HG02938 (cell line): ENCODE data around the gene PITPNB.

Experiments used
- ATAC-seq: cut with Tn5 transposase; IDR thresholded peaks from one replicate; pipeline ENCODE4 v1.9.1; 2021; ENCODE audit warnings: mild to moderate bottlenecking, moderate library complexity; ENCODE audit not compliant: unreplicated experiment

Gene PITPNB

DNA sequence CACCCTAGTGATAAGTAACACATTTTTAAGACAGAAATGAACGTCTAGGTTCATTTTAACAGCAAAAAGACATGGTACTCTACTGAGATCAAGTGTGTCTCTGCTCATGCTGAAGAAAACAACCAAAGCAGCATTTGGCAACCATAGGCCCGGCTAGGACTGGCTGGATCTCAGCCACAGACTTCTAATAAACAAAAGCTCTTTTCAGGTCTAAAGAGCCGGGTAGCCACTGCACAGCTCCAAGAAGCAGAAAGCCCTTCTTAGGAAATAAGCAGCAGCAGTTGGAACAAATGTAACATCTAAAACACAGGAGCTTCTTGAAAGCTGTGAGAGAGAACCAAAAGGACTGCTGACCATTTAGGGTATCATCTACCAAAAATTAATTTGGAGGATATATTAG is 37.6 kb downstream of the PITPNB start:
- ATAC-seq: no peak

DNA sequence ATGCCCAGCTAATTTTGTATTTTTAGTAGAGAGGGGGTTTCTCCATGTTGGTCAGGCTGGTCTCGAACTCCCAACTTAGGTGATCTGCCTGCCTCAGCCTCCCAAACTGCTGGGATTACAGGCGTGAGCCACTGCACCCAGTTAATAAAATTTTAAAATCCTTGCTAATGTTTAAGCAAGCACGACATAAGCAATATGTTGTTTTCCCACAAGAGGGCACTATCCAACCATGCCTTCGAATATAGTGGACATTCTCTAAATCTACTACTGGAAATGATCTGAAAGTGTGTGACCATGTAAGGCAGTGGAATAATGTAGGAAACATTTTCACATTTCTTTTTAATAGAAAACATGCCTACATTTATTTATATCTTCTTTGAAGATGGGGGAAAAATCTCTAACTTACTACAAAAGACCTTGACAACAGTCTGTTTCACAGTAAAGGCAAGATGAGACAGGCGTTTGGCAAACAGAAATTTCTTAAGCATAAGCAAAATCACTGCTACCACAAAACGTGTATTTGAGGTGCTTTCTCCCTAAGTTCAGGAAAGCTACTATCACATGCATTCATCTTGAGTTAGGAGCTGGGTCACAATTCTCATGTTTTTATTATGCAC is 38.2 kb downstream of the PITPNB start:
- no peak for ATAC-seq

DNA sequence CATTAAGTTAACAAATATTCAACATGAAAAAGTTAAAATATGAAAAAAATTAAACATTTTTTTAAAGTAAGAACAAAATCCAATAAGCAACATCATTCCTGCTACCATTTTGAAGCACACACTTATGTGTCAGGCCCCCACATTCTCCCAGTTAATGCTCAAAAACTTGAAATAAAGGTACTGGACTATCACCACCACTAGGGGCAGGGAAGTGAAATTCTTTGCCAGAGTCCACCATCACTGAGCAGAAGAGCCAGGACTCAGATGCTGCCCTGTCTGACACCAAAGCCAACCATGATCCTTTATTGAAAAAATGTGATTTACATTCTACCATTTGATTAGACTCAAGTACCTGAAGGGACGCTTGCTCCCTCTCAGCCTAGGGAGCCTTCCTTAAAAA is 39.1 kb downstream of the PITPNB start:
- ATAC-seq: no peak

DNA sequence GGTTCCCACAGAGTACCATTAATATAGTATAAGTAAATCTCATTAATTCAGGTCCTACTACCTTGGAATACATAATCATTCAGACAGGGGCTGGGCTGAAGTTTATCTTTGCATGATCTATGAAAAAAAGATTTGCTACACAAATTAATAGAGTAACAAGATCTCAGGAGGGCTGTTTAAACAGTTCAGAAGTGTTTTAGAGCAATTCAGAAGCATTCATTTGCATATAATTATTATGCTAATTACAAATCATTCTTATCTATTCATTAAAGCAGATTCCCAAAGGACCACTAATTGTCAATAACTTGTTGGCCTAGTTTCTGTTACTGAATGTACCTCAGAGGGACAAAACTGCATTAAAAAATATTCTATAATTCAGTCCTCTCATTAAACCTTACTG is 40.5 kb downstream of the PITPNB start:
- ATAC-seq: no peak

DNA sequence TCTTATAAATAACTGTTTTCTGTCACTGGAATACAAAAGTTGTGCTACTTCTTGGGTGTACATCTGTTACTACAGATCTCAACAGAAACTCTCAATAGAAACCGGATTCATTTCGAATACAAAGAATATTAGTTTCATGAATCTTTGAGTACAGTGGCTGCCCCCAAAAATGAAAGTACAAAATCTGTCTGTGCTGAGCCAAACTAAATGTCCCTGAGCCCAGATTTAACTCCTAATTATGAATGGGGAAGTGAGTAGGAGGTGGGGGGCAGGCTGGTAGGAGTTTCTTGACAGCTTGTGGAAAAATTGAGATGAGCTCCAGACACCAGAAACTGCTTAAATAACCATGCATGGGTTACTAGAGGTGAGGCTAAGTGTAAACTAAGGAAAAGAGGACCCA is 41.6 kb downstream of the PITPNB start:
- ATAC-seq: no peak

DNA sequence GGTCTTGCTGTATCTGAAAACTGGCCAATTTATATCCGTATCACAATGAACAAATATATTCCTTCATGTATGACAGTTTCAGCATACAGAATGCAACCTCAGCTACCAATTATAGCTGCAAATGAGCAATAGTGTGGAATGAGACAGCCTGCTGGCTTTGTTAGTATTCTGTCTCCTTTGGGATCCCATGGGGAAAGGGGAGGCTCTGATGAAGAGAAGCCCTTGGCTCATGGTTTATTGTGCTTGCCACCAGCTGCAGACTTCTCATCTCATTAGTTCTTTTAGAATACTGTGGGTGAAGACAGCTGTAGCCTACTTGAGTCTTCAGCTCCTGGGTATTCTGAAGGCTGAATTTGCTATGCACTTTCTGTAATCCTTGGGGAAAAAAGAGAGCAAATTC is 42.4 kb downstream of the PITPNB start:
- ATAC-seq: no peak

DNA sequence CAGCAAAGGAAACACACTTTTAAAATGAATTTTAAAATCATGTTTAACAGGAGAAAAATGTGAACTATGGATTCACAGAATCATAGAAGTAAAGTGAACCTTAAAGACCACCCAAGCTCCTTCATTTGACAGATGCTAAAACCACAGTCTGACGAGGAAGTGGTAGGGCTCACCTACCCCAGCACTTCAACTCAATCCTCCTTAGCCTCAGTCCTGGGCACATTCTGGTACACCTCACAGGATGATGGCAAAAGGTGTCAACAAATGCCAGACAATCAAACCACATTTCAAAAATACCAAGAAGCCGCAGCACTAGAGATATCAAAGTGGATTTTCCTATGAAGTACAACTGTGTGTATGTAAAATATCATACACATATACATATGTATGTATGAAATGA is 43.1 kb downstream of the PITPNB start:
- no peak for ATAC-seq

DNA sequence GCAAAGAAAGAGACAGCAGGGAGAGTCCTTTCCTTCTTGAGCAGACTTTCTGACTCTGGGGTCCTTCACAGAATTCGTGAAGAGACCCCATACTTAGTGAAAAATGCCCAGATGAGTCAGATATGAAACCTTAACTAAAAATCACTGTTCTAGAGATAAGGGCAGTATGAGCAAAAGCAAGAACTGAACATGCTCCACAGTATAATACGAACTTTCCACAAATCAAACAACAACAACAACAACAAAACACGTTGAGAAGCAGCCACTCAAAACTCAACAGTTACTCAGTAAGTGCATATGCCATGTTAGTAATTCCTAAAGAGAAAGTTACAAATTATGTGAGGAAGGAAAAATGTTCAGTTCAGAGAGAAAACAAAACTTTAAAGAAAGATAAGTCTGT is 44.3 kb downstream of the PITPNB start:
- ATAC-seq: no peak

DNA sequence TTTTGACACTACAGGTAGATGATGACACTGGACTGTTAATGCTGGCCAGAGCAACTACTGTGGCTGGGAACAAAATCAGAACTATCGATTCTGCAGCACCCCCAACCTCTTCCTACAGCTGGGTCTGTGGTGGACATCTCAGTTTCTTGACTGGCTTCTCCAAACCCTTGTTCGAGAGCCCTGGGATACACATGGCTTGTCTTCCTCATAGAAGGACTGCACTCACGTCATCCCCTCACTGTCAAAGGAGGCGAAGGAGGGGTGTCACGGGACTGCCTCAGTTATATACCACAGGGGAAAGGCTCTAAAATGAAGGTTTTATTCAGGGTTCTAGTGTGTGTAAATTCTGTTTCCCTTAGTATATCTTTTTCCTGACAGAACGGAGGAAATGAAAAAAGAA is 44.9 kb downstream of the PITPNB start:
- no peak for ATAC-seq

DNA sequence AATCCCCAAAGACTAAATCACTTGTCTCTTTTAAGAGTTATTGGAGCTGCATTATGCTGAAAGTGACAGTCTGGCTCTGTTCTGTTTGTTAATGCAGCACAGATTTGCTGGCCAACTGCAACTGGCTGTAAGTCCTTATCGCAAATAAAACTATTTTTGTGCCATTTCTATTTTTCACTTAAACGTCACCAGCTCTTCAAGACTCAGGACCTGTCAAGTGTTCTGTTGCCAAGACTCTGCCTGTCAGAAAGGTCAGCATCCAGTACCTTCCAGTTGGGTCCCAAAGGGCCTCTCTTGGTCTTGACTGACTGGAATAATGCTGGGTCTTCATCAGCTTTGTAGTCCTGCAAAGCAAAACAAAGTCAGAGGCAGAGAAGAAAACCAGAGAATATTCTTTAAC is 45.6 kb downstream of the PITPNB start:
- ATAC-seq: no peak

DNA sequence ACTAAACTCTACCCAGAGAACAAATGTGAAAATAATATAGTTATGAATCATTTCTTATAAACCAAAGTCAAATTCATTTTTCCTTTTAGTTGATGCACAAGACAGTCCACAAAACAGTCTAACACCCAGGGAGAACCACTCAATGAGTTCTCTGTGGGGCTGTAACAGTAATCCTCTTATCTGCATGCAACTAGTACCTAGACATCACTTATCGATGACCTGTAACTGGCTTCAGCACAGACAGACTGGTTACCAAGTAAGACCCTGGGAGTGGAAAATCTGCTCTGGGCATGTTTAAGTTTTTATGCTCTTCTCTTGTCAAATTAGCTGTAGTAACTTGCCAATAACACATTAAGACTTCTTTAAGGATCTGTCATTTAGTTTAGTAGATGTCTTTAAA is 46.6 kb downstream of the PITPNB start:
- ATAC-seq: no peak

DNA sequence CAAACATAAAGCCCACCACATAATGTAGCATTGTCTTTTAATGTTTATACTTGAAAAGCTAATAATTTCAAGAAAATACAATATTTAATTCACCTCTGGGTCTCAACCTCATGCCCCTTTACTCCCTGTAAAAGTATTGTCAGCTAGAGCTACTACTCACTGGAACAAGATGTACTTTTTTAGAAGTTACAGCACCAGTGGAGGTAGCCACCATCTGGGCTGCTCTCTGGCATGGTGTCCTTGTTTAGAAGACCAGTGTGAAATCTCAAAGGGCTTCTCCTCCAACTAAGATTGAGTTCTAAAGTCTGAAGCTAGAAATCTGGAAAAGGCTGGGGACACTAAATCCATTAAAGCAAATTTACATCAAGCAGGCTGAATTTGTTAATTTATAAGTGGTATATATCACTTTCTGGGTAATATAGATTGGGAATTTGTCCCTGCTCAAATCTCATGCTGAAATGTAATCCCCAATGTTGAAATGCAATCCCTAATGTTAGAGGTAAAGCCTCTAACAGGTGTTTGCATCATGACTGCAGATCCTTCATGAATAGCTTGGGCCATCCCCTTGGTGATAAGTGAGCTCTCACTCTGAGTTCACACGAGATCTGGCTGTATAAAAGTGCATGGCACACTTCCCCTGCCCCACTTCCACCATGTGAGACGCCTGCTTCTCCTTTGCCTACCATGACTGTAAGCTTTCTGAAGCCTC is 47.6 kb downstream of the PITPNB start:
- ATAC-seq: no peak

DNA sequence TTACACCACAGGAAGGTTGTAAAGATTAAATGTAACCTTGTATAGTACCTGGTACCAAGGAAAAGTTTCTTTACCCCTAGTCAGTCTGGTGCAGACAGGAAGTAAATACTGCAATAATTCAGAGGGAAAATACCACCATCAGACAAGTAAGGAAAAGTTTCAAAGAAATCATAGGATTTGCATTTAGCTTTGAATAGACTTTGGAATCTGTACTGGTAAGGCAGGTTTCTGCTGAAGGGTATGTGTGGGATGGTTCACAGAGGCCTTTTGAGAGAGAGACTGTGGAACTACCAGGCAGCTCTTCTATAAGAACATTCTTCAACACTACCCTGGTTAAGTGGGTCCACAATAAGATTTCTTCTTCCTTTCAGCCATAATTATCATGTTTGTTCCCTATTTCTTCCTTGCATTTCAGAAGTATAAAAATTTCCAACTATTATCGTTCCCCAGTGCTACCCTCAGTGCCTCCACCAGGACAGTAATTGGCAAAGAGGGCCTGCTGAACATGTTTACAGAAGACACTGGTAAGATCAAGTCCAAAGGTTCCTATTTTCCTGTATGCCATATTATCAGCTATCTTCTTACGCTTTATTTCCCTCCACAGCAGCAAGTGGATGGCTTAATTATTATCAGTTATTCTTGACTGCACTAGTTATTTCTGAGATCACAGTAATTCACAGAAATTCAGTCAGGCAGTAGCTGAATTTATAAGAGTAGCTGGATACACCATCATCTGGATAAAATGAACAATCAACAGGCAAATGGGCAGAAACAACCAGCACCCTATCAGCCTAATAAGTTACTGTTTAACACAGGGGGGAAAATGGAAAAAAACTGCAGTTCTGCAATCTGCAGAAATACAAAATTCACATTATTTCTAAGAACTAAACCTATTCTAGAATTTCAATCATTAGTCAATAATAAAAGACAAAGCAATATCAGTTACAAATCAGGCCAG is 48.5 kb downstream of the PITPNB start:
- no peak for ATAC-seq

DNA sequence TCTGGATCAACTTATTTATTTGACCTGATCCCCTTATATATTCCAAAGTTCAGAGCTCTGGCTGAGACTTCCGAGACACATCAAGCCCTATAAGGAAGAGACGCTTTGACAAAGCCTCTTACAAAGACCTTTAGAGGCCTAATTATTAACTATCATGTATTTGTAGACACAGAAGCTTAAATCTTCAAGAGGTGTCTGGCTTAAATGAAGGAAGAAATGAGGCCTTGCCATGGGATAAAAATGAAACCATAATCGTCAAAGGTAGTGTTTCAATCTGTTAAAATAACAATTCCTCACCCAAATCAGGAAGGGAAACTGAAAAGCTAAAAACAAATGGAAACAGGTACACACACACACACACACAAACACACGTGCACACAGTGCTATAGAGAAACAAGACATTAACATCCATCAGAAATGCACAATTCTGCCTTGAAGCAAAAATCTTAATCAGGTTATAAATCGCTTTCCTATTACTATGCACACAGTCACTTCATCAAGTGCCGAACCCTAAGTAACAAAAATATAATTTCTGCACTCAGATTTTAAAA is 50.2 kb downstream of the PITPNB start:
- ATAC-seq: no peak

DNA sequence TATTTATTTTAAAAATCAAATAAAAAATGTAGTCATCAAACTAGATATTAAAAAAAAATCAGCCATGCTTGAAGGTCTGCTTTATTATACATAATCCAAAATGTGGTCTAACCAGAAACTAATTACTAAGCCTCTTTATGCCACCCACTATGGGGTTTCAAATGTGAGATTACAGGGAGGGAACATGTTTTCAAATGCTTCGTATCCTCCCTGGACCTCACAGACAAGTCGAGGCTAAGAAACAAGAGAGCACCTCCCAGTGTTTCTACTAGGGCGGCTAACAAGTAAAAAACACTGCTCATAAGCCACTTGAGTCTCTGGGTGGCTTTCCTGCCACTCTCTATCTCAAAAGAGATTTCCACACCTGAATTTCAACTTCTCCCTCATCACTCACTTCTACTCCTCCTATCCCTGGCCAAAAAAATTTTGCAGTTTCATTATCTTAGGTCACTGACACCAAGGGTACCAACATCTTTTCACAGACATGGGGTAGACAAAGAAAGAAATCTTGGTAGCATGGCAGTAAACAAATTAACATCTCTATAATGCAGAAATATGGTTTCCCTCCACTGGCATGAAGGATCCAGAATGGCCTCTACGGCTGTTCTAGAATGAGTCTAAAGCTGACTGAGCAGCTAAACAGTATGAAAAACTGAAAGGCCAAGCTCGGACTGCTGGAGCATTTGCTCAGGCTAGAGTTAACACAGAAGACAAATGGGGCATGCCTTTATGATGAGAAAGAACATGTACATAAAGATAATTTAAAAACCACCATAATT is 50.9 kb downstream of the PITPNB start:
- no peak for ATAC-seq

DNA sequence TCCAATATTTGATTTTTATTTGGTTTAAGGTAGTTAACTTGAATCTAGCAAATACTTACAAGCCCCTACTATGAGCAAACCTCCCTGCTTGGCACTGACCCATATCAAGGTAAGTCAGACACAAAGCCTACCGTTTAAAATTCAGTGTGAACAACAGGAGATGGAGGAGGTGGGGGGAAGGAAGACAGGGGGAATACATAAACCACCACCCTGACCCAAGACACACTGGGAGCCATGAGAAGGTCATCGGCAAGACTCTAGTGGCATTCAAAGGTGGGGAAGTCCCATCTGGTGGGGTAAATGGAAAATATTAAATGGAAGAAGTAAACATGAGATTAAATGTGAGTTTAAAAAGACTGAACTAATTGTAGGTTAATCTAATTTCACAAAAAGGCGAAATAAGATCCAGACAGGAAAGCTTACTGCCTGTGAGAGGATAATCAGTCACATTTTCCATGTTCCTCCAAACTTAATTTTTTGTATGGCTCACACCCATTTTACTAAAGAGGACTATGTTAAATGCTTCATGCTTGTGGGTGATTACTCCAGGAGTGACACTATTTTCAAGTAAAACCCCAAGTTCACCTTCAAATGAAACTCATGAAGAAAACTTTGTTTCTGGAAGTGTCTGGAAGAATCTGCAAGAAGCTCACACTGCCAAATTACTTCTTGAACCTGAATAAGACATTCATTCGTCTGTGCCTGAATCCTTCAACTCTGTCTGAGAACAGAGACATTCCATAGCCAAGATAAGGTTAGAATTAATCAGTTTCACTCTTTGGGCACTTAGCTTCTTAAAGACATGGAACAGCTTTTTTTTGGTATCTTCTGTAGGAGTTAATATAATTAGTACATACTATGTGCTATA is 51.7 kb downstream of the PITPNB start:
- ATAC-seq: no peak

DNA sequence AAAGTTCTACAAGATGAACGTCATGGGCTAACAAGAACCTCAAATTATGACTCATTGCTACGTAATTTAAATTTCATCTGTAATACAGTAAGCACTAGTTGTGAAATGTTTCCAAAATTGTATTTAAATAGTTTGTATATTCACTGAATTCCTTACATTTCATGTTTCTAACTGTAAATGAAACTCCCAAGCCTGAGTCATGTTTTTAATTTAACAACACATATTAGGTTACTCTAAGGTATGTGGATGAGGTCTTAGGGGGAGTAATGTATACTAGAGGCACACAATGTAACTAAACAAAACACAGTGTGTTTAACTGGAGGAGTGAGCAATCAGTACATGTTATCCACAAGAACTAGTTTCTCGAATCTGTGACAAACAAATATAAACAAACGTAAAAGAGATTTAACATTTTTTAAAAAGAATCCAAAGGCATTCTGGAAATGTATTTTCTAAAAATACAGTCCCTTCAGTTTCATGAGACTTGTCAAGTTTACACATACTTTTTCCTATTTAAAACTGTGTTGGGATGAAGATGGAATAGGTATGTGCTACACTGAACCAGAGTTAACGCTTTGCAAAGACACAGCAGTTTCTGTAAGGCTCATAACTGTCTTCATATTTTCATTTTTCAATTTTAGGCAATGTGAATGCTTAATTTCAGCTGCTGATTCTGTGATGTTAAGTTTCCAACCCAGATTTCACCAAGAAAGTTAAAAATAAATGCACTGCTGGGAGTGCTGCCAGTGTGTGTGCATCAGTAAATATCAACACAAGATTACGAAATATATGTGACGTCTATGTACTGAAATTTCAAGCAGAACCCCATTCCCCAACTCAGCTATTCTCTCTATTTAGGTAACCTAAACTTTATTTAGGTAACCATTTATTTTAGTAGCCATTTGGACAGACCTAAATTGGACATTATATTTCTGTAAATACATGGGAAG is 52.6 kb downstream of the PITPNB start:
- no peak for ATAC-seq

DNA sequence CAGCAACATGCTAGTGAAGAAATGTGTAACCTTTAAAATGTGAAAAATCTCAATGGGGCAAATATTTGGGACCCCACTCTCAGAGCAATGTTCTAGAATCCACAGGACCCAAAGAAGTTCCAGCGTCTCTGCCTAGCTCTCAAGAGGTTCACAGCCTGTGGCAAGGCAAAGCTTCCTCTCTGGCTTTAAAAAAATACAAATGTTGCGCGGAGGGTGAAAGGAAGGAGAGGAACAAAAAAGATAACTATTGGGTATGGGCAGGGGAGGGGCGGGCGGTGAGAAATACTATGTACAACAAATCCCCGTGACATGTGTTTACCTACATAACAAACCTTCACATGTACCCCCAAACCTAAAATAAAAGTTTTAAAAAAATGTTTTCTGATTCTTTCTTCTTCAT is 53.6 kb downstream of the PITPNB start:
- ATAC-seq: no peak

DNA sequence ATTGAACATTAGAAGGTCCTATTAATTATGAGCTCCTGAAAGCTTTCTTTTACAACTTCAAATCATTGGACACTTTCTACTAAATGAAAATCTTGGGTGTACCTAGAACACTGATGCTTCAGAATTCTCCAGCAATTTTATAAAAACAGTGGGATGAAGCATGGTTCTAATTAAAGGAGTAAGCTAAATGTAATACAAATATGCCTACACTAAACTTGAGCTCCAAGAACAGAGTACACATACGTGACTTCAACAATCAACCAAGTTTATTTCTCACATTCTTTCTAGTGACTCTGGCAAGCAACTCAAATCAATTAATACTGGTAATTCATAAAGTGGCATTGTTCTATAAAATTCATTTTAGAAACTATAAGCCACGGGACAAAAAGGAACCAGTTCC is 55.5 kb downstream of the PITPNB start:
- ATAC-seq: no peak
